HFF-Myc (cell line): ENCODE results near the gene FAM120B.

Experiments
- DNase-seq: peaks from one replicate; pipeline ENCODE4 v3.0.0-alpha.2; 2011; ENCODE audit warnings: low read depth; ENCODE audit errors: extremely low read depth
- H3K4me3 ChIP-seq: replicated peaks from 2 replicates; pipeline ENCODE4 v1.5.1; 2011; ENCODE audit warnings: low read depth, mild to moderate bottlenecking, control low read depth, low read length
- TF ChIP-seq, protein P1 (sequence below): IDR thresholded peaks from 2 replicates; pipeline ENCODE4 v1.5.1; 2012; ENCODE audit warnings: mild to moderate bottlenecking, low read depth, low read length, control low read depth; ENCODE audit errors: missing control alignments

Gene FAM120B

DNA sequence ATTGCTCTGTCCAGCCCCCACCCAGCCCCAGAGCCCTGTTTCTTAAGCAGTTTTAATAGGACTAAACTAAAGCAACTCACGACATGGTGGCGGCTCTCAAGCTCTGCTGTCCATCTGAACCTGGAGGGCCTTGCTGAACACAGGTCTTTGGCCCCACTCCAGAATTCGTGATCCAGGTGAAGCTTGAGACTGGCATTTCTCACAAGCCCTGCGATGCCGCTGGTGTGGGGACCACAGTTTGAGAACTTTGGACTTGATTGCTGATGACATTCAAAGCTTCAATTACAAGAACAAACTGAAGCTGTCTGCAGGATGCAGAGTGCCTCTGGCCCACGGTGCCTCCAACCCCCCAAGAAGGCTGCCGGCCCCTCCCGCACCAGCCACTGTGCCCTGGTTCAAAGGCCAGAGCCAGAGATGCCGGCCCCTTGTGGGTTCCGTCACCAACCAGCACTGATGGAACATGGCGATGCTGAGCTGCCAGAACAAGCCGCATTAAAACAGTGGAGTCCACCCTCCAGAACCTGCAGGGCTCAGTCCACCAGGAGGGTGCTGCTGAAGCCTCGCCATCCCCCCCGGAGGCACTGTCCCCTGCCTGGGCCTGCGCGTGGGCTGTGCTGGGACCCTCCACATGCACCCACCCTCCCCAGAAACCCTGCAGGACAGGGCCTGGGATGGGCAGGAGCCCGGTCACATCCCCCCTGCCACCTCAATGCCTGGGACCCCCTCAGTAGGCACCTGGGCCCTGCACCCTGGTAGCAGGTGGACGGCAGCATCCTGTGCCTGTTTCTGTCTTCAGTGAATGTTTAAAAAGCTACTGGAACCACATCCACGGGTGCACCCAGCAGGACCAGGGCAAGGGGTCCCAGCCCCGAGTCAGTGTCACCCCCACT, 145.4 kb downstream of the FAM120B start:
- no peak for DNase-seq
- H3K4me3 ChIP-seq: no peak overlapping the region
- TF ChIP-seq, protein P1, sequence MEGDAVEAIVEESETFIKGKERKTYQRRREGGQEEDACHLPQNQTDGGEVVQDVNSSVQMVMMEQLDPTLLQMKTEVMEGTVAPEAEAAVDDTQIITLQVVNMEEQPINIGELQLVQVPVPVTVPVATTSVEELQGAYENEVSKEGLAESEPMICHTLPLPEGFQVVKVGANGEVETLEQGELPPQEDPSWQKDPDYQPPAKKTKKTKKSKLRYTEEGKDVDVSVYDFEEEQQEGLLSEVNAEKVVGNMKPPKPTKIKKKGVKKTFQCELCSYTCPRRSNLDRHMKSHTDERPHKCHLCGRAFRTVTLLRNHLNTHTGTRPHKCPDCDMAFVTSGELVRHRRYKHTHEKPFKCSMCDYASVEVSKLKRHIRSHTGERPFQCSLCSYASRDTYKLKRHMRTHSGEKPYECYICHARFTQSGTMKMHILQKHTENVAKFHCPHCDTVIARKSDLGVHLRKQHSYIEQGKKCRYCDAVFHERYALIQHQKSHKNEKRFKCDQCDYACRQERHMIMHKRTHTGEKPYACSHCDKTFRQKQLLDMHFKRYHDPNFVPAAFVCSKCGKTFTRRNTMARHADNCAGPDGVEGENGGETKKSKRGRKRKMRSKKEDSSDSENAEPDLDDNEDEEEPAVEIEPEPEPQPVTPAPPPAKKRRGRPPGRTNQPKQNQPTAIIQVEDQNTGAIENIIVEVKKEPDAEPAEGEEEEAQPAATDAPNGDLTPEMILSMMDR: no peak

DNA sequence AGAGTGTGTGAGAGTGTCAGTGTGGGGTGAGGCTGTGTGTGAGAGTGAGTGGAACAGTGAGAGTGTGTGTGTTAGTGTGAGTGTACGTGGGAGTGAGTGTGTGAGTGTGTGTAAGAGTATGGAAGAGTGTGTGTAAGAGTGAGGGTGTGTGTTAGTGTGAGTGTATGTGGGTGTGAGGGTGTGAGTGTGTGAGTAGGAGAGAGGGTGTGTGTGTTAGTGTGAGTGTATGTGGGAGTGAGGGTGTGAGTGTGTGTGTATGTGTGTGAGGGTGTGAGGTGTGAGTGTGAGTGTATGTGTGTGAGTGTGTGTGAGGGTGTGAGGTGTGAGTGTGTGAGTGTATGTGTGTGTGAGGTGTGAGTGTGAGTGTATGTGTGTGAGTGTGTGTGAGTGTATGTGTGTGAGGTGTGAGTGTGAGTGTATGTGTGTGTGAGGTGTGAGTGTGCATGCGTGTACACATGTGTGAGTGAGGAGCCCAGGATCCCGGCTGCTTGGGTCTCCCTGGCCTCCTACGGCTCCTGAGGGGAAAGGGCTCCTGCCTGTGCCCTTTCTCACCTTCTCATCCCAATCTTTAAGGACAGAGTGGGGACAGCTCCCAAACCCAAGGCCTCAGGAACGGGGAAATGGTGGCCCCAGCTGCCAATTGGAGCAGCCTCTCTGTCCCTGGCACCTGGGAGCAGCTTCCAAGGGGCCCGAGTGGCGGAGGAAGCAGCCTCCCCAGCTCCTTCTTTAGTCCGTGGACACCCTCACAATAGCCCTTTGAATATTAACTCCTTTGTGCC, 146.4 kb downstream of the FAM120B start:
- H3K4me3 ChIP-seq: no peak overlapping the region
- TF ChIP-seq, protein P1: no peak
- no peak for DNase-seq

- TF ChIP-seq, protein P1: no peak
- DNase-seq: no peak
- H3K4me3 ChIP-seq: no peak overlapping the region
These were observed 147.3 kb downstream of the FAM120B start for GRCh38 chr6:170453586-170454511.

GRCh38 chr6:170454512-170455285, 148.1 kb downstream of the FAM120B start:
- TF ChIP-seq, protein P1: no peak
- DNase-seq: no peak
- H3K4me3 ChIP-seq: no peak overlapping the region

DNA sequence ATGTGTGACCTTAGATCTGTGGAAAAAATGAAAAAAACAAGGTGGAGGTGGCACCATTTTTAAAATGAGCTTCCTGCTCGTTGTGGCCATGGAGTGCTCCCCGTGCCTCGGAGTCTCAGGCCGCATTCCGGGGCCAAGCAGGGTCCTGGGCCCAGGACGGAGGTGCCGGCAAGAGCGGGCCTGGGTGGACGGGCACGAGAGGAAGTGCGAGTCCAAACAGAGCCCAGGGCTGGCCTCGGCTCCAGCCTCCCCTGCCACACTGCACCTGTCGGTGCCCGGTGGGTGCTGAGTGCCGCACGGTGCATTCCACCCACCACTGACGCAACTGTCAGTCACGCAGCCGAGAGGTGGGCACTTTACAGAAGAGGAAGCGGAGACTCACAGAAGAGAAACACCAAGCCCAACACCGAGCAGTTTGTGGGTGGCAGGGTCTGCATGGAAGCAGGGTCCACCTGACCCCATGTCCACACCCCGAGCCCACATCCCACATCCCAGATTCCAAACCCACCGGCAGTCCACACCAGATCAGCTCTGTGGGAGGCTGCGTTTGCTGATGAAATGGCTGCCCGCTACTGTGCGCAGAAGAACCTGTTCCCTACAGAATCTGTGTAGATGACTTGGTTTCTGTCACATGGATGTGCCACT, 148.9 kb downstream of the FAM120B start:
- TF ChIP-seq, protein P1: no peak
- no peak overlapping the region for H3K4me3 ChIP-seq
- no peak for DNase-seq
